H9 (cell line): ENCODE results near the gene TUBB4B. TPM values are rescaled to one million over a fixed set of nuclear protein-coding genes. Genes with fewer than 3 reads are reported as not detected.

ENCODE experiments used
- DNase-seq: peaks from one replicate; pipeline ENCODE4 v3.0.0-alpha.2; 2017
- H2AFZ ChIP-seq: one replicate; pipeline ENCODE4 v1.6.1; 2013; ENCODE audit warnings: mild to moderate bottlenecking, low read length, control low read depth, moderate library complexity
- H2AK5ac ChIP-seq: 2 replicates; pipeline ENCODE4 v1.6.1; 2013; ENCODE audit warnings: low read length, control low read depth, mixed read lengths; ENCODE audit not compliant: insufficient read length
- H2BK120ac ChIP-seq: one replicate; pipeline ENCODE4 v1.6.1; 2013; ENCODE audit warnings: low read depth, mild to moderate bottlenecking, low read length, control low read depth, inconsistent platforms; ENCODE audit not compliant: poor library complexity, severe bottlenecking
- H2BK12ac ChIP-seq: 2 replicates; pipeline ENCODE4 v1.6.1; 2013; ENCODE audit warnings: low read length, control low read depth, mixed read lengths, low read depth; ENCODE audit not compliant: insufficient read length
- H2BK15ac ChIP-seq: 2 replicates; pipeline ENCODE4 v1.6.1; 2013; ENCODE audit warnings: low read depth, low read length, control low read depth
- H2BK20ac ChIP-seq: one replicate; pipeline ENCODE4 v1.6.1; 2013; ENCODE audit warnings: low read depth, mild to moderate bottlenecking, low read length, control low read depth, inconsistent platforms; ENCODE audit not compliant: poor library complexity, severe bottlenecking
- H2BK5ac ChIP-seq: 2 replicates; pipeline ENCODE4 v1.6.1; 2013; ENCODE audit warnings: low read length, control low read depth, mixed read lengths; ENCODE audit not compliant: insufficient read length
- H3K14ac ChIP-seq: 2 replicates; pipeline ENCODE4 v1.6.1; 2013; ENCODE audit warnings: low read length, control low read depth; ENCODE audit not compliant: insufficient read depth
- H3K18ac ChIP-seq: 2 replicates; pipeline ENCODE4 v1.6.1; 2013; ENCODE audit warnings: low read depth, mild to moderate bottlenecking, mixed read lengths, low read length, control low read depth; ENCODE audit not compliant: insufficient read length
- H3K23ac ChIP-seq: 2 replicates; pipeline ENCODE4 v1.6.1; 2013; ENCODE audit warnings: low read length, control low read depth, mixed read lengths, low read depth; ENCODE audit not compliant: insufficient read length
- H3K23me2 ChIP-seq: 2 replicates; pipeline ENCODE4 v1.6.1; 2013; ENCODE audit warnings: low read depth, mild to moderate bottlenecking, mixed read lengths, low read length, control low read depth; ENCODE audit not compliant: insufficient read length, poor library complexity, severe bottlenecking
- H3K27ac ChIP-seq: 2 replicates; pipeline ENCODE4 v1.5.1; 2013; ENCODE audit warnings: low read length, control low read depth, mixed read lengths, low read depth; ENCODE audit not compliant: insufficient read length
- H3K27me3 ChIP-seq: 2 replicates; pipeline ENCODE4 v1.6.1; 2013; ENCODE audit warnings: low read length, control low read depth, inconsistent platforms; ENCODE audit not compliant: insufficient read depth
- H3K4ac ChIP-seq: 2 replicates; pipeline ENCODE4 v1.6.1; 2013; ENCODE audit warnings: low read depth, mild to moderate bottlenecking, control low read depth, inconsistent platforms, low read length, moderate library complexity
- H3K4me1 ChIP-seq: 2 replicates; pipeline ENCODE4 v1.6.1; 2013; ENCODE audit warnings: low read length, control low read depth, inconsistent platforms; ENCODE audit not compliant: insufficient read depth
- H3K4me2 ChIP-seq: 2 replicates; pipeline ENCODE4 v1.6.1; 2013; ENCODE audit warnings: low read length, control low read depth, mixed read lengths; ENCODE audit not compliant: insufficient read length, insufficient read depth
- H3K56ac ChIP-seq: 2 replicates; pipeline ENCODE4 v1.6.1; 2013; ENCODE audit warnings: low read depth, mild to moderate bottlenecking, mixed read lengths, low read length, control low read depth; ENCODE audit not compliant: insufficient read length
- H3K79me1 ChIP-seq: 2 replicates; pipeline ENCODE4 v1.6.1; 2013; ENCODE audit warnings: low read depth, mild to moderate bottlenecking, moderate library complexity, low read length, control low read depth, inconsistent platforms; ENCODE audit not compliant: insufficient read depth, poor library complexity, severe bottlenecking
- H3K79me2 ChIP-seq: 2 replicates; pipeline ENCODE4 v1.6.1; 2013; ENCODE audit warnings: low read length, control low read depth, inconsistent platforms; ENCODE audit not compliant: insufficient read depth
- H3K9ac ChIP-seq: 2 replicates; pipeline ENCODE4 v1.6.1; 2013; ENCODE audit warnings: low read length, control low read depth, mixed read lengths; ENCODE audit not compliant: insufficient read length; ENCODE audit errors: extremely low read depth
- H3K9me3 ChIP-seq: one replicate; pipeline ENCODE4 v1.6.1; 2013; ENCODE audit warnings: low read depth, low read length, inconsistent platforms; ENCODE audit not compliant: control insufficient read depth
- H3T11ph ChIP-seq: one replicate; pipeline ENCODE4 v1.6.1; 2013; ENCODE audit warnings: mild to moderate bottlenecking, low read length, control low read depth, inconsistent platforms
- H4K20me1 ChIP-seq: one replicate; pipeline ENCODE4 v1.6.1; 2013; ENCODE audit not compliant: control insufficient read depth, insufficient read length, insufficient read depth
- H4K5ac ChIP-seq: 2 replicates; pipeline ENCODE4 v1.6.1; 2013; ENCODE audit warnings: low read depth, mild to moderate bottlenecking, mixed read lengths, low read length, control low read depth; ENCODE audit not compliant: insufficient read length
- H4K8ac ChIP-seq: replicated peaks from 2 replicates; pipeline ENCODE4 v1.6.1; 2013; ENCODE audit warnings: low read length, control low read depth, mixed read lengths, low read depth; ENCODE audit not compliant: insufficient read length
- H4K91ac ChIP-seq: 2 replicates; pipeline ENCODE4 v1.6.1; 2013; ENCODE audit warnings: low read depth, mild to moderate bottlenecking, moderate library complexity, mixed read lengths, low read length, control low read depth; ENCODE audit not compliant: insufficient read length
- H3K27ac Mint-ChIP-seq, 3 experiments: 2 replicates in 2 of 3; 3 replicates in 1 of 3; pipeline ENCODE4 v1.8.0; 2020 to 2021; ENCODE audit warnings: mixed read lengths in 3 of 3, mild to moderate bottlenecking in 1 of 3, moderate library complexity in 1 of 3
- H3K27me3 Mint-ChIP-seq: 2 replicates; pipeline ENCODE4 v1.8.0; 2021; ENCODE audit warnings: low read depth, mild to moderate bottlenecking, moderate library complexity, mixed read lengths
- H3K36me3 Mint-ChIP-seq, 3 experiments: 2 replicates in 2 of 3; 3 replicates in 1 of 3; pipeline ENCODE4 v1.8.0; 2020 to 2021; ENCODE audit warnings: low read depth in 3 of 3, mixed read lengths in 3 of 3; ENCODE audit not compliant: insufficient read depth in 1 of 3
- H3K4me1 Mint-ChIP-seq, 2 experiments: 2 replicates each; pipeline ENCODE4 v1.8.0; 2020; ENCODE audit warnings: mixed read lengths in 2 of 2
- H3K4me3 Mint-ChIP-seq, 2 experiments: 2 replicates in 1 of 2; 3 replicates in 1 of 2; pipeline ENCODE4 v1.8.0; 2020 to 2021; ENCODE audit warnings: mild to moderate bottlenecking in 2 of 2, mixed read lengths in 2 of 2, moderate library complexity in 1 of 2
- H3K9me3 Mint-ChIP-seq, 2 experiments: 2 replicates in 1 of 2; 3 replicates in 1 of 2; pipeline ENCODE4 v1.8.0; 2020; ENCODE audit warnings: mild to moderate bottlenecking in 2 of 2, mixed read lengths in 2 of 2, moderate library complexity in 1 of 2
- WGBS: extraction: QIAGEN DNeasy Blood & Tissue Kit; methylation state at CpG from one replicate; pipeline ENCODE4 v1.1.7; 2013; ENCODE audit warnings: missing lambda C conversion rate, low lambda C conversion rate, mixed read lengths; ENCODE audit not compliant: insufficient read length; ENCODE audit errors: extremely low coverage; 5-methylcytosine and 5-hydroxymethylcytosine counted together
- total RNA-seq: library from RNA; stranded (reverse); gene quantifications from 2 replicates; pipeline ENCODE4 v1.2.1, GENCODE V29; 2021
- TF ChIP-seq, protein P1 (sequence below): fragments of 200-600 bp; sonication (generic); conservative IDR thresholded peaks from 3 replicates; pipeline ENCODE4 v1.8.0; 2021; ENCODE audit warnings: antibody characterized with exemption, mild to moderate bottlenecking

Gene TUBB4B
- total RNA-seq, 1 experiment from 2014 or later = 378 TPM

DNA sequence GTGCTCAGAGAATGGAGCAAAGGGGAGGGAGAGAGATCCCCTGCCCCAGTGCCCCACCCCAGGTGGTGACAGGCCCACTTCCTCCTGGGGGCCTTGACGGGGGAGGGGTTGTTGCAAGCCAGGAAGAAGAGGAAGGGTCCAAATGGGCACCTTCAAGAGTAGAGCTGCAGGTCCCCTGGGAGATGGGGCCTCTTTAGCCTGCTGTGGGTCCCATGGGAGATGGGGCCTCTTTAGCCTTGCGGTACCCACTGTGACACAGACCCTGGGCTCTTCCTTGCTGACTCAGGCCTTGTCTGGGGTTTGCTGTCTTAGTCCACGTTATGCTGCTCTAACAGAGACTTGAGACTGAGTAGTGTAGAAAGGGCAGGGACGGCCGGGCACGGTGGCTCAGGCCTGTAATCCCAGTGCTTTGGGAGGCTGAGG is 26.9 kb downstream of the TUBB4B start:
- no CpG with 5 or more reads among the region's 6 CpGs for WGBS
- Histone ChIP-seq H4K5ac (no peak overlapping the region), H3K79me2 (no peaks in the 10 kb centered on the region), H3K23me2 (no peaks in the 10 kb centered on the region), H2BK5ac (no peak overlapping the region), H3K9me3 (no peaks in the 10 kb centered on the region), H2BK120ac (no peak overlapping the region), H2AK5ac (no peak overlapping the region), H3K79me1 (no peaks in the 10 kb centered on the region), H3K56ac (no peak overlapping the region), H3K27ac (no peak overlapping the region), H3K18ac (no peak overlapping the region), H2AFZ (no peak overlapping the region), H3K4me1 (no peaks in the 10 kb centered on the region), H4K91ac (no peak overlapping the region), H3T11ph (no peak overlapping the region), H4K20me1 (no peaks in the 10 kb centered on the region), H3K4me2 (no peak overlapping the region), H3K14ac (no peak overlapping the region), H2BK15ac (no peak overlapping the region), H4K8ac (no peak overlapping the region), H3K23ac (no peak overlapping the region), H3K27me3 (no peaks in the 10 kb centered on the region), H2BK12ac (no peak overlapping the region), H3K9ac (no peak overlapping the region), H3K4ac (no peak overlapping the region), H2BK20ac (no peak overlapping the region)
- Mint-ChIP-seq H3K9me3 (no peaks in the 10 kb centered on the region; a peak in 1 of 5 replicates), H3K4me3 (no peak overlapping the region), H3K4me1 (no peaks in the 10 kb centered on the region; a peak in 1 of 4 replicates), H3K27me3 (no peaks in the 10 kb centered on the region; the same call in 1 of the 2 replicates), H3K27ac (peak overlapping the region in 1 of 3 experiments; percentile 86; a peak in 1 of 7 replicates), H3K36me3 (peaks cover 12 to 57% (median 39%) of the 10 kb centered on the region in 3 experiments; a peak in 6 of 7 replicates)
- TF ChIP-seq, protein P1, sequence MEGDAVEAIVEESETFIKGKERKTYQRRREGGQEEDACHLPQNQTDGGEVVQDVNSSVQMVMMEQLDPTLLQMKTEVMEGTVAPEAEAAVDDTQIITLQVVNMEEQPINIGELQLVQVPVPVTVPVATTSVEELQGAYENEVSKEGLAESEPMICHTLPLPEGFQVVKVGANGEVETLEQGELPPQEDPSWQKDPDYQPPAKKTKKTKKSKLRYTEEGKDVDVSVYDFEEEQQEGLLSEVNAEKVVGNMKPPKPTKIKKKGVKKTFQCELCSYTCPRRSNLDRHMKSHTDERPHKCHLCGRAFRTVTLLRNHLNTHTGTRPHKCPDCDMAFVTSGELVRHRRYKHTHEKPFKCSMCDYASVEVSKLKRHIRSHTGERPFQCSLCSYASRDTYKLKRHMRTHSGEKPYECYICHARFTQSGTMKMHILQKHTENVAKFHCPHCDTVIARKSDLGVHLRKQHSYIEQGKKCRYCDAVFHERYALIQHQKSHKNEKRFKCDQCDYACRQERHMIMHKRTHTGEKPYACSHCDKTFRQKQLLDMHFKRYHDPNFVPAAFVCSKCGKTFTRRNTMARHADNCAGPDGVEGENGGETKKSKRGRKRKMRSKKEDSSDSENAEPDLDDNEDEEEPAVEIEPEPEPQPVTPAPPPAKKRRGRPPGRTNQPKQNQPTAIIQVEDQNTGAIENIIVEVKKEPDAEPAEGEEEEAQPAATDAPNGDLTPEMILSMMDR = no peak
- DNase-seq = no peak
